ENCODE data around the gene TSSK6. TPM values are rescaled to one million over a fixed set of nuclear protein-coding genes. Genes with fewer than 3 reads are reported as not detected.

TSSK6 gene
- total RNA-seq, 4 donors from 2014 or later = 0.75 to 3.6 (median 1.3) TPM; not detected in 1

DNA sequence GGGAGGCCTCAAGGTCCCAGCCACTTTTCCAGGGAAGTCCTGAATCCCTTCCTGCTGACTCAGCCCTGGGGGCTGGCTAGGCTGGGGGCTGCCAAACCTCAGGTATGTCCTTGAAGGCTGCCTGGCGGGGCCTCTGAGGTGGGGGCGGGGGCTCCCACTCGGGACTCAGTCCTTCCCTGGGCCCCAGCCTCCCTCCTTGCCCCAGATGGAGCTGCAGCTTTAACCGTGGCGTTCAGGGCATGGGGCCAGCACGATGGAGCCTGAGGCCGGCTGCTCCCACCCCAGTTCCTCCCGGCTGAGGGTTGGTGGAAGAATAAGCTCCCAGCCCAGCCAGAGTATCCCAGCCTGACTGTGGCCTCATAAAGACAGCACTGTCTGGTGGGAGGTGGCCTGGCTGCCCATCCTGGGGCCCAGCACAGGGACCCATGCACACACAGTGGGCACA, 35.2 kb upstream of the TSSK6 start:
- DNase-seq (ENCODE audit: low spot score) (no peak), ATAC-seq (ENCODE audit: low FRiP score) (no peak)
- TF ChIP-seq, protein P1, sequence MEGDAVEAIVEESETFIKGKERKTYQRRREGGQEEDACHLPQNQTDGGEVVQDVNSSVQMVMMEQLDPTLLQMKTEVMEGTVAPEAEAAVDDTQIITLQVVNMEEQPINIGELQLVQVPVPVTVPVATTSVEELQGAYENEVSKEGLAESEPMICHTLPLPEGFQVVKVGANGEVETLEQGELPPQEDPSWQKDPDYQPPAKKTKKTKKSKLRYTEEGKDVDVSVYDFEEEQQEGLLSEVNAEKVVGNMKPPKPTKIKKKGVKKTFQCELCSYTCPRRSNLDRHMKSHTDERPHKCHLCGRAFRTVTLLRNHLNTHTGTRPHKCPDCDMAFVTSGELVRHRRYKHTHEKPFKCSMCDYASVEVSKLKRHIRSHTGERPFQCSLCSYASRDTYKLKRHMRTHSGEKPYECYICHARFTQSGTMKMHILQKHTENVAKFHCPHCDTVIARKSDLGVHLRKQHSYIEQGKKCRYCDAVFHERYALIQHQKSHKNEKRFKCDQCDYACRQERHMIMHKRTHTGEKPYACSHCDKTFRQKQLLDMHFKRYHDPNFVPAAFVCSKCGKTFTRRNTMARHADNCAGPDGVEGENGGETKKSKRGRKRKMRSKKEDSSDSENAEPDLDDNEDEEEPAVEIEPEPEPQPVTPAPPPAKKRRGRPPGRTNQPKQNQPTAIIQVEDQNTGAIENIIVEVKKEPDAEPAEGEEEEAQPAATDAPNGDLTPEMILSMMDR (IDR thresholded peaks at IDR 0.05) = no peak

DNA sequence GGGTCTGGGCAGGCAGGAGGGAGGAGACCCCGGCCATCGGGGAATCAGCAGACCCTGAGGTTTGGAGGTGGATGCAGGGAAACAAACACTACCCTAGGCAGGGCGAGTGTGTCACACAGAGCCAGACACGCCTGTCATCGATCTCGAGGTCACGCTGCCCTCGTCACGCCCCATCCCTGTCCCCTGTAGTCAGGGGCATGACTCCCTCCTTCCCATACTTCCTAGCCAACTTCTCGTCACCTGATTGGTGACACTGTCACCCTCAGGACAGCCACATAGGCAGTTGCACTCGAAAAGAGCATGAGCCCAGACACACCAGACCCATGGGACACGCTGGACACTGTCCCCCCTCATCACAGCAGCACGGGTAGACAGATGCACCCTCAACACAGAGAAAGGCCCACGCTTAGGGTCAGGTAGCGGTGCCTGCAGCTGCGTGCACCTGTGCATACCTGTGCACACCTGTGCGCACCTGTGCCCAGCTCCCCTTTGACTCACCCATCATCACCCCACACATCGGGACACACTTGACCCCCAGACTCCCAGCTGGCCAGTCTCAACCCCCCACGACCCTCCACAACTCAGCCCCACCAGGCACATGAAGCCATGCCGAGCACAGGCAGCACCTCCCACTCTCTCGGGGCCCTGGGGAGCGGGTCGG, 34.6 kb upstream of the TSSK6 start:
- TF ChIP-seq, protein P1 (IDR thresholded peaks at IDR 0.05) = no peak
- no peak for DNase-seq (ENCODE audit: low spot score)
- no peak for ATAC-seq (ENCODE audit: low FRiP score)

DNA sequence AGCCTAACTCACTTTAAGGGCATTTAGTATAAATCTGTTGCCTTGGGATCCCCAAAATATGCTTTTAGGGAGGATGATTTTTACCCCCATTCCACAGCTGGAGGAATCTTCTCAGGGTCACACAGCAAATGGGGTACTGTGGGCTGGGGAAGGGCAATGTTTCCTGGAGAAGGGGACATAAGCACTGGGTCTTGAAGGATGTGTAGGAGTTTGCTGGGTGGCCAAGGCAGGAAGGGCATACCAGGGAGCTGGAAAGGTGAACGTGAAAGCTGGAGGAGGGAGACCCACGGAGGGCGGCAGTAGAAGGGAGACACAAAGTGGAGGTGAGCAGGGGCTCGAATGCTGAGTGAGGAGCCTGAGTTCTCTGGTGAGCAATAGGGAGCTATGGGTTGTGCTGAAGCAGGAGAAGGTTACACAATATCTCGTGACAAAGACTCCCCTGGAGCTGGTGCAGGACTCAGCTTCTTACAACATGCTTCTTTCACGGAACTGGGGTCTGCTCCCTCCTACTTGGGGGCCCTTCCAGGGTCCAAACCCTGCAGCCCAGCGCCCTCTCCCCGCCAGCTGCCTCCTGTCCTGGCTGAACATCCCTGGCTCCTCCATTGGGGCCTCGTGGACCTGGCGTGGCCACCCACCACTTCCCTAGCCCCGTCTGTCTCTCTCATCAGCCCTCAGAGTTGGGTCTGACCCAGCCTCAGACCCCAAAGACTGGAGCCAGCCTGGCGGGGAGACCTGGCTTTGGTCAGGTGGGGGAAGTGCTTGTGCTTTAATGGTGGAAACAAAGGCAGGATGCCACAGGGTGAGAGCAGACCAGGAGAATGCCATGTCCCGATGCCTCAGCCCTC, 33.8 kb upstream of the TSSK6 start:
- ATAC-seq (ENCODE audit: low FRiP score) (no peak), DNase-seq (ENCODE audit: low spot score) (no peak)
- TF ChIP-seq, protein P1 (IDR thresholded peaks at IDR 0.05) = no peak

DNA sequence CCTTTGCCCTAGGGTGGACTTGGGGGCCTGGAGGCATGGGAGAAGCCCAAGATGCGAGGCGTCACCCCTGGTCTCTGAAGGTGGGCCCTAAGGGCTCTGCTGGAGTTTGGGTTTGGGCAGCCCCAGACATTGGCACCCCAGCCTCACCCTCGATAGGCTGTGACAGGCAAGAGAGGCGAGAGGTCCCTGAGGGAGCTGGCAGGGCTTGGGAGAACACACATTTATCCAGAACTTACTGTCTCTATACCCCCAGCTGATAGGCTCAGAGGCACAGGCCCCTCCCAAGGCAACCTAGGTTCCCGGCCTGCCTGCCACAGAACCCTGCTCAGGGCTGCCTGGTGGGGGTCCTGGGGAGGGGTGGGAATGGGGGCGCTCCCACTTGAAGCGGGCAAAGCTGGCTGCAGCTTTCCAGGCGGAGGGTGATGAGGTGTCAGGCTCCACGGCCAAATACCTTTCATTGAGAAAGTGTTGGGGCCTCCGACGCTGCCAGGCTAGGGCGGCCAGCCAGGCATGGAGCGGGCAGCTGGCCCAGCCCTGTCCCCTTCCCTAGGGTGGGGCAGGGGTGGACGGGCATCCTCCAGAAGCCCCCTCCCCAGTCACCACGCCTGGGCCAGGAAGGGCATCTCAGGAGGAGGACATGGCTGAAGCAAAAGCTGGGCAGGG, 32.5 kb upstream of the TSSK6 start:
- DNase-seq (ENCODE audit: low spot score) (no peak), ATAC-seq (ENCODE audit: low FRiP score) (no peak)
- TF ChIP-seq, protein P1 (IDR thresholded peaks at IDR 0.05) = no peak

DNA sequence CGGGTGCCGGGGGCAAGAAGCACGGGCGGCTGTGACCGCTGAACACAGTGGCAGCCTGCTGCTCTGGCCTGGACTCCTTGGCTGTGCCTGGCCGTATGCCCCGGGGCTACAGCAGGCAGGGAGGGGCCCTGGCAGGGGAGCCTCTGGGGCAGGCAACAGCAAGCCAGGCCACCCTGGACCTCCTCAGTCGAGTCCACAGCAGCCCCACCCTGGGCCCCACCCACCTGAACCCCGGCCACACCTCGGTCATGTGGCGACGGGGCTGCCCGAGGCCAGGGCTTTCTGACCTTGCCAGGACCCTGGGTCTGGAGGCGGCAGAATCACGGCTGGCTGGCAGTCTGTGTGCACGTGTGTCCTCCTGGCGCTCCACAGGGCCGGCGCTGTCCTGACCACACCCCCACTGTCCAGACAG, 31.4 kb upstream of the TSSK6 start:
- TF ChIP-seq, protein P1 (IDR thresholded peaks at IDR 0.05) = no peak
- ATAC-seq (ENCODE audit: low FRiP score) (no peak), DNase-seq (ENCODE audit: low spot score) (no peak)

DNA sequence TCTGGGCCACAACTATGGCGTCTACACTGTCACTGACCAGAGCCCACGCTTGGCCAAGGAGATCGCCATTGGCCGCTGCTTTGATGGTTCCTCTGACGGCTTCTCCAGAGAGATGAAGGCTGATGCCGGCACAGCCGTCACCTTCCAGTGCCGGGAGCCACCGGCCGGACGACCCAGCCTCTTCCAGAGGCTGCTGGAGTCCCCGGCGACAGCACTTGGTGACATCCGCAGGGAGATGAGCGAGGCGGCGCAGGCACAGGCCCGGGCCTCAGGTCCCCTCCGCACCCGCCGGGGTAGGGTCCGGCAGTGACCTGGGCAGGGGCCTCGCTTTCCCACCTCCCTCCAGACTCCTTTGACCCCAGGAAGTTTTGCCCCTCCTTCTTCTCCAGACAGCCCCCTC, 30.4 kb upstream of the TSSK6 start:
- ATAC-seq (ENCODE audit: low FRiP score) (no peak), DNase-seq (ENCODE audit: low spot score) (no peak)
- TF ChIP-seq, protein P1 (IDR thresholded peaks at IDR 0.05) = no peak

All from omental fat pad (tissue), 4 donors.